Measurements from ENCODE around the gene SEMA3D.

SEMA3D gene

DNA sequence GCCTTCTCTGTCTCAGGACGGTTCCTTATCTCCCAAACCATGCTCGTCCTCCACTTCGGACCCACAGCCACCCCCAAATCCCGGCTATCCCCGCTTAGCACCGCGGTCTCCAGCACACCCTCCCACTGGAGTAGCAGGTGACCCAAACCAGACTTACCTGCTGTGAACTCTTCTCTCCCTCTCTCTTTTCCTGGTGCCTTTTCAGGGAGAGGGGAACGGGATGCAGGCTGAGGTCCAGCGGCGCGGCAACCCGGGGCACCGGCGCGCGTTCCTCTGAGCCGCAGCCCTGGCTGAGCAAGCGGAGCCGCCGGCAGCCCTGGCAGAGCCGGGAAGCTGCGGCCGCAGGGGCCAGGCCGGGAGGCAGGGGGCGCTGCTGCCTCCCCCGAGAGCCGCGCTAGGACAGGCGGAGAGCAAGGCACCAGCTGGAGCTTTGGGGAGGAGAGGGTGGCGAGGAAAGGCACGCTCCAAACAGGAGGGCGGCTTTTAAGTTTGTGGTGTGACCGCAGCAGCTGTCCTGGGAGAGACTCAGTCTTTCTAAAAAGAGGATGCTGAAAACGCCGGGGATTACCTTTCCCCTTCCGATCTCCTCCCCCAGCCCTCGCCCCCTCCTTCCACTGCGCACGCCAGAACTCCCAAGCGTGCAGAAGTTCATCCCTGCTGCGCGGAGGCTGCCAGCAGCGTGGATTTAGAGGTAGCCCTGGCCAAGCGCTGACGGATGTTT is at the start of gene SEMA3D:
Gene SEMA3D, minus strand, starts transcription at position 536 of the 721 bp plus-strand sequence. CDS start 65,165 bp downstream, outside the sequence.
- DNase-seq: peak; percentile 77

GRCh38 chr7:85234730-85235129 is 47.9 kb upstream of the SEMA3D start:
- no peak for DNase-seq

- DNase-seq: no peak
Measured at GRCh38 chr7:85232068-85232467, 45.2 kb upstream of the SEMA3D start.

GRCh38 chr7:85230623-85231022 is 43.8 kb upstream of the SEMA3D start:
- DNase-seq: no peak

DNA sequence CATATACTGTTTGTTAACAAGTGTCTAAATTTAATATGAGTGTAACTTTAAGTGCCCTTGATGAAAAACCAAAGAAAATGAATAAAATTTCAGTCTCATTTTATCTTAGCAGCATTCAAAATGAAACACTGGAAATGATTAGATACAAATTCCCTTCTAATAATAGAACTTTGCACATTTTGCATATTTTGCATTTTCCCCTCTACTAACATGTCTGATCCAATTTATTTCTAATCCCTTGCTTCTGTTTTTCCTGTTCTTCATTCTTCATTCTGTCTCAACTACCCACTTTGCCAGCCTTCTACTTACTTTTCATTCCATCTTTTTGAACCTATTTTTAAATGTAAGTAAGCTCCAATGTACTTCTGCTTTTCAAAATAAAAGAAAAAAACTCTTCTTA is 42.7 kb upstream of the SEMA3D start:
- DNase-seq: no peak

DNA sequence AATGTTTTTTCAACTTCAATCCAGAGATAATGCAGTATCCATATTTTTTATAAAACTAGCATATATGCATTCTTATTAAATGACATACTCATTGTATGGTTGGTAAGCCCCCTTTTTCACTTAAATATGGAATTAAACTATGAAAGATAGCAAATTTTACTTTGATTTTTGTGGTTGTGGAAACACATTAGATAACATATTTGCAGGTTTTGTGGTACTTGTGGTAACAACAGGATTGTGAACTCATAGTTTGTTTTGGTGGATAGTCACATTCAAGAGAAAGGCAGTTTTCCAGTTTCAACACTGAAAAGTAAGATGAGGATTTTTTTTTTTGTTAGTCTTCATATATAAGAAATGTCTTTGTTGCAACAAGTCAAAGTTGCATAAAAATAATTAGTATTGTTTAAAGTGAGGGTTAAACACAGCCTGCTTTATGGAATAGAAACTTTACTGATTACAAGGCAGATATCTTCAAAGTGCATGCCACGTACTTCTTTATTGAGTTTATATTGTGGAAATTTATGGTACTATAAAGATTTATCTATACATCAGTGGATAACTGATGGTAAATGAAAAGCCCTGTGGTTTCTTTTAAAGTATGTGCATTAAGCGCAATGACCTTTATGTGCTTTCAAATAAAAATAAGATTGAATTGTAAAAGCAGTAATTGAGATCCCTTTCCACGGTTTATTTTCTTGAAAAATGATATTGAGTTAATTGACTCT is 39.7 kb upstream of the SEMA3D start:
- DNase-seq: no peak

DNA sequence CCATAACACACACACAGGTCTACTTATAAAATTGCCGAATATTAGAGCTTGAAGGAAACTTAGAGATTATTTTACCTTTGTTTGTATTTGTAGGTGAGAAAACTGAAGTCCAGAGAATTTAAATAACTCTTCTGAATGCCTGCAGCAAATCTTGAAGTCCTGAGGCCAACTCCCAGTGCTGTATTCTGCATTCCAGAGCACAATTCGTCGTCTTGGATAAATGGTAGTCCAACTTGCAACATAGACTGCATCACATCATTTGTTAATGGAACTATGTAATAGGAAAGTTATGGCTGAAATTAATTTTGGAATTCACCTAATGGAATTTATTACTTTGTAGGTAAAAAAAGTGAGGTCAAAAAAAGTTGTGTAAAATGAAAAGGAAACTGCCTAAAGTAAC is 37.3 kb upstream of the SEMA3D start:
- DNase-seq: no peak

- no peak for DNase-seq
Measured at GRCh38 chr7:85222522-85222921, 35.7 kb upstream of the SEMA3D start.

DNA sequence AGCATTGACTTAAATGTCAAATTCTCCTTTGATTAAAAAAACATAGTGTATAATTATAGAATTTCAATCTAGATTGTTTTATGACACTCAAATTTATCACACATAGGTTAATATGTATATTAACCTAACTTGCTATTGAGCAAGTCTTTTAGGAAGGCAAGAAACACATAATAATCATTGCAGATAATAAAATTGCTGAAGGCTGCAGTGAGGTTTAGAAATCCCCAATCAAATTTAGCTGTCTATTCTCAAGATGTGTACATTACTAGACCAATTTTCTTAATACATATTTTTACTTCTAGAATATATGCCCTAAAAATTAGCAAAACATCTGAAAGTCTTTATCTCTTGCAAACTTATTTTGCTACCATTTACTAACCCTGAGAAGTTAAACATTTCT is 34.9 kb upstream of the SEMA3D start:
- DNase-seq: no peak

DNA sequence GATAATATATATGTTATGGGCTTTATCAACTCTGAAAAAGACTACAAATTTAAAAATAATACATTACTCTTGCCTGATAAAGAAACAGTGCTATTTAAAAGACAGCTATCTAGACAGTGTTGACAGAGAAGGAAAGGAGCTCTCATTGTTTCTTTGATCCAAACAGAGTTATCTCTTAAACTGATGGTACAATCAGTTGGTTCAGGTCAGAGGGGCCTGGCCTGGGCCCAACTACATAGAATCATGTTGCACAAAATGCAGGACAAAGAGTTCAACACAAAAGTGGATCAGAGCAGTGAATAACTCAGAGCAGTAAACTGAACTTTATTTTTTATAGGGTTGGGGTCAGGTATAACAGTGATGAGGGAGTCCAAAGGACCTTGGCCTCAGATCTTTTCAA is 33.8 kb upstream of the SEMA3D start:
- no peak for DNase-seq

DNA sequence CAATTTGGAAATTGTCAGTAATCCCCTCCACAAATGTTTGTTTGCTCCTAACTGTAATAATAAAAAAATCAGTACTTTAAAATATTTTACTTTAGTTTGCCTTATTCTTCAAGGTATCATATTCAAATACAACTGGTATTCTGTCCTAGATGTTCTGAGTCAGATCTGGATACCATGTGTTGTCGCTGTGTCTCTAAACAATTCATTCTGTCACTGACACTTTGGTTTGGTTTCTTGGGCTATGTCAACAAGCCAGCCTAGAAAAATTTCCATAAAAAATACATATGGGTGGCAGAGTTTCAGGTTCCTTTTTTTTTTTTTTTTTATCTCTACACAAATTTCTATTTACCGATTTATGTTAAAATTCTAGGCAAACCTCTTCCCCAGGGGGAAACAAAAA is 33.2 kb upstream of the SEMA3D start:
- no peak for DNase-seq

DNA sequence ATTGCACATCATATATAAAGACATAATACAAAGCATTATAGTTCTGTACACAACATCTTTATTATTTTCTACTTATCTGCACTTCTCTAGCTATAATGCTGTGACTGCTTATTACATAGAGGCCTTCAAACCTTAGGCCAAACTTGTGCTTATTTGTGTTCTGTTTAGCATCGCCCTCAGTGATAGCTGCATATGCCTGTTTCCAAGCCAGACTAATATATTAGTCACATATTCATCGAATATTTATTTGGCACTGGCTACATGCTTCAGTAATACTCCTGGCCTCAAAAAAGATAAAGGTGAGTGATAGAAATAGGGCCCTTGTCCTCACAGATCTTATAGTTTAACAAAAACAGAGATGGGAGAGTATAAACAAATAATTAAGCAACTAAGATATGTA is 30.2 kb upstream of the SEMA3D start:
- no peak for DNase-seq

DNA sequence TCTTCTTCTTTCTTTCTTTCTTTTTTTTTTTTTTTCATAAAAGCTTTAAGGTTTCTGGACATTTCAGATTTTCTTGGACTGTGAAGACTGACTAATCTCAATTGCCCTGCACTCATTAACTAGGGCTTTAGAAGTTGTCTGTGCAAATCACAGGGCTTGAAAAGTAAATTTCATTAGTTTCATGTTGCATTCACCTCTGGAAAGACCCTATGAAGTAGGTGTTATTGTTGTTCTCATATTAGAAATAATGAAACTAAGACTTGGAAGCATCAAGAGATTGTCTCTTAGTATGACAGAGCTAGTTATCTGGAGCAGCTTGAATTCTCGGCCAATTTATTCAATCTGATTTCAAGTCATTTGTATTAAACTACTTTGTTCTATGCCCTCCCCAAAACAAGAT is 28.2 kb upstream of the SEMA3D start:
- DNase-seq: no peak

DNA sequence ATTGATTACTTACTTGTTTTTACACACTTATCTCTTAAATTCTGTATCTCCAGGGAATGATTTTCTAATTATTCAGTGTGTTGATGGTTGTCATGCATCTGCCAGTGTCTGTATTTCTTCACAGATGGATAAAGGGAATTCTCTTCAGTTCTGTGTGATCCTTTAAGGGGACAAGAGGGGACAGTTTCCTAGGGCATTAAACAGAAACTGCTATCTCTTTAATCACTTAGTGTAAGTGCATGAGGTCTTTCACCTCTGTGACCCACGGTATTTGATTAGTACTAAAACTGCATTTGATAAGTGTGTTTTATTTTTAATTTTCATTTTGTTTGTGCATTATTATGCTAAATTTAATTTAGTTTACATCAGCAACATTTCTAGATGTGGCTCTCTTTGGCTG is 26.6 kb upstream of the SEMA3D start:
- no peak for DNase-seq

GRCh38 chr7:85205754-85206153 is 18.9 kb upstream of the SEMA3D start:
- DNase-seq: no peak

DNA sequence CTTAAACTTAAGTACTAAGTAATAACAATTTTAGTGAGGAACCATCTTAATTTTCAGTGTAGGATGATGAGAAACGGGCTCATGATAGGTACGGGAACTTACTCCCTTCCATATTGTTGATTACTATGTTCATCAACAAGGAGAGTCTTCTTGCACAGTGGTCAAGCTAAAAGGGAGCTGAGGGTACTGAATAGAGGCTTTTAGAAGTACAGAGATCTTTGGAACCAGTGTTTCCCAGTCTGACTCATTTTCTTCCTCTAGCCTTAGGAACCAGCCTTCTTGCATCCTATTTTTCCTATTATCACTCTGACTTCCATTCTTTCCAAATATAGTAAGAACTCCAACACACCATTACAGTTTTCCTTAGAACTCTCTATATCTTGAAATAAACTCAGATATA is 17.6 kb upstream of the SEMA3D start:
- no peak for DNase-seq

- DNase-seq: no peak
Measured at GRCh38 chr7:85204061-85204460, 17.2 kb upstream of the SEMA3D start.

GRCh38 chr7:85201209-85201608 is 14.4 kb upstream of the SEMA3D start:
- no peak for DNase-seq

DNA sequence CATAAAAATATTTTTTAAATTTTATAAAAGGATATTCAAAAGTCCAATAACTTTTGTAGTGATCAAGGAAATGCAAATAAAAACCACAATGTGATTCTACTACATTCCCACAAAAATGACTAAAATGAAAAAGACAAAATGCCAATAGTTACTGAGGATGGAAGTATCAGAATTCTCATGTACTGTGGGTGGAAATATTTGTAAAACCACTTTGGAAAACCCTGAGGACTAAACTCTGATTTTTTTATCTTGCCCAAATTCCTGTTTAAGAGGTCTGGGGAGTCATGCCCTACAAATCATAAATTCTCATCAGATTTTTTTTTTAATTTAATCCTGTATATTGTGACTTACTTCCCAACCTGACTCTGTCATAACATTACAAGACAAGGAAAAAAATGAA is 9.8 kb upstream of the SEMA3D start:
- DNase-seq: no peak

- peak; percentile 13 for DNase-seq
Measured at GRCh38 chr7:85191383-85191782, 4.5 kb upstream of the SEMA3D start.

- DNase-seq: no peak
Measured at GRCh38 chr7:85186083-85186520, 754 bp downstream of the SEMA3D start.

- DNase-seq: peak; percentile 4
Measured at GRCh38 chr7:85185424-85186082, 1.3 kb downstream of the SEMA3D start.

DNA sequence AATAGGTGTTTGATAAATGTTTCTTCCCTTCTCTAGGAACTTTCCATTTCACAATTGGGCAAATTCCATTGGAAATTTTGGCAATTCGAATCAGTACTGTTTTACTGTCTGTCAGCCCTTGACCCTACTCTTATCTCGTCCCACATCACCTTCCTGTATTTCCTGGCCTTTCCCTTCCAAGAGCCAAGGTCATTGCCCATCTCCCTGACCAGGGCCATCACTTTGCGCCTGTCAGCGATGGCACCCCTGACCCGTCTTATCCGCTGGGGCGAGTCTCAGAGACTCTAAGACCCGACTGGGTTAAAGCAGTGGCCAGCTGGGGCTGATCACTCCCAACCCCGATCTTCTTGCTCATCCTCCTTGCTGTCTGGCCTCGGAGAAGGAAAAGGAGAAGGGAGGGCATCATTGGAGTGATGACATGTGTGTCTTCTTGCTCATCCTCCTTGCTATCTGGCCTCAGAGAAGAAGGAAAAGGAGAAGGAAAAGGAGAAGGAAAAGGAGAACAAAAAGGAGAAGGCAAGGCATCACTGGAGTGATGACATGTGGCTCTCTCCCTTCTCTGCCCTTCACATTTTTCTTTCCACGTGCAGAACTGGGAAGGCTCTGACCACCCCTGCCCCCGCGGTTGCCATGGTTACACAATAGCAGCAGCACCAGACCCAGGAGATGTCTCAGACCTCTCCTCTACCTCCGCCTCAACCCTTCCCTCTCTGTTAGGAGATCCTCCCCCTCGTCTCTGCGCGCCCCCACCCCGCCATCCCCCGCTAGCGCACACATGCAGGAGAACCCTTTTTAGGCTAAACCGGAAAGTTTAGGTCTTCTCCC is 2.0 kb downstream of the SEMA3D start:
- DNase-seq: no peak

All from NCI-H1694 treated with DMSO at 0.1 percent for 48 hours (cell line).